A673 (cell line): ENCODE results near the gene PPP2R3B. TPM values are rescaled to one million over a fixed set of nuclear protein-coding genes. Genes with fewer than 3 reads are reported as not detected.
"Not testable (repeated sequence)": the region's sequence is repeated elsewhere in the genome, so short reads cannot be mapped to it uniquely, and the experiment has no call there.

Source experiments
- BruUV-seq: library from RNA; stranded (reverse); fragments of 400-500 nt; replicated peaks from 2 replicates; lab custom pipeline; 2021; lab: Mats Ljungman, UMichigan
- CTCF ChIA-PET: fragments of 300-600 bp; sonication (Branson Sonifier 250); formaldehyde crosslinking; loops from one replicate; lab custom pipeline; 2022; ENCODE audit warnings: antibody characterized with exemption; lab: Charles Lee
- POLR2A ChIA-PET: fragments of 300-600 bp; sonication (Branson Sonifier 250); formaldehyde crosslinking; loops from one replicate; lab custom pipeline; 2022; ENCODE audit warnings: antibody characterized with exemption; ENCODE audit not compliant: low non-redundant PET; lab: Charles Lee
- DNase-seq: peaks from one replicate; pipeline ENCODE4 v3.0.0-alpha.2; 2015; ENCODE audit warnings: low spot score
- H3K27ac ChIP-seq: fragments of 200-600 bp; sonication (generic); 2 replicates; pipeline ENCODE4 v1.5.1; 2016; ENCODE audit warnings: mixed run types, low read depth, mild to moderate bottlenecking, mixed read lengths, antibody characterized with exemption, low read length; ENCODE audit not compliant: poor library complexity, severe bottlenecking
- H3K27me3 ChIP-seq: fragments of 200-600 bp; sonication (generic); replicated peaks from 2 replicates; pipeline ENCODE4 v1.6.1; 2017; ENCODE audit warnings: mixed run types, low read depth, mild to moderate bottlenecking, mixed read lengths, antibody characterized with exemption, low read length; ENCODE audit not compliant: insufficient read depth, poor library complexity
- H3K36me3 ChIP-seq: fragments of 200-600 bp; sonication (generic); 2 replicates; pipeline ENCODE4 v1.6.1; 2016; ENCODE audit warnings: mixed run types, mild to moderate bottlenecking, mixed read lengths, antibody characterized with exemption, low read length; ENCODE audit not compliant: insufficient read depth, poor library complexity, severe bottlenecking
- H3K4me1 ChIP-seq: fragments of 200-600 bp; sonication (generic); 2 replicates; pipeline ENCODE4 v1.6.1; 2017; ENCODE audit warnings: mixed run types, mild to moderate bottlenecking, mixed read lengths, antibody characterized with exemption, low read length; ENCODE audit not compliant: insufficient read depth, poor library complexity, severe bottlenecking
- H3K4me3 ChIP-seq: fragments of 200-600 bp; sonication (generic); 2 replicates; pipeline ENCODE4 v1.5.1; 2016; ENCODE audit warnings: low read depth, mixed run types, mild to moderate bottlenecking, mixed read lengths, low read length; ENCODE audit not compliant: poor library complexity, severe bottlenecking
- H3K9me3 ChIP-seq: fragments of 200-600 bp; sonication (generic); 2 replicates; pipeline ENCODE4 v1.6.1; 2016; ENCODE audit warnings: mixed run types, low read depth, mild to moderate bottlenecking, mixed read lengths, antibody characterized with exemption, low read length; ENCODE audit not compliant: poor library complexity, severe bottlenecking
- CTCF ChIP-seq: fragments of 300-800, 200-600 bp; sonication (generic); conservative IDR thresholded peaks from 2 replicates; pipeline ENCODE4 v1.5.1; 2017; ENCODE audit warnings: low read depth, mild to moderate bottlenecking, antibody characterized with exemption, low read length, moderate library complexity, mixed read lengths
- EZH2 ChIP-seq: fragments of 200-600 bp; sonication (generic); IDR thresholded peaks from 2 replicates; pipeline ENCODE4 v1.6.1; 2017; ENCODE audit warnings: borderline replicate concordance, low read depth, mild to moderate bottlenecking, mixed read lengths, antibody characterized with exemption, low read length; ENCODE audit not compliant: poor library complexity, severe bottlenecking
- intact Hi-C: fragments of 100-400 bp; cut with micrococcal nuclease; formaldehyde crosslinking; loops from one replicate; pipeline ENCODE4 v1.10.0; 2022; ENCODE audit not compliant: unreplicated experiment
- total RNA-seq: library from RNA; stranded (reverse); gene quantifications from 2 replicates; pipeline ENCODE4 v1.2.3, GENCODE V29; 2021

The PPP2R3B gene
- total RNA-seq, 1 experiment from 2014 or later = 43.6 TPM

GRCh38 chrX:324664-325063, 62.0 kb downstream of the PPP2R3B start:
- BruUV-seq, H3K27ac ChIP-seq, POLR2A ChIA-PET, H3K9me3 ChIP-seq, CTCF ChIA-PET, H3K4me3 ChIP-seq, intact Hi-C loops, H3K27me3 ChIP-seq, H3K36me3 ChIP-seq, H3K4me1 ChIP-seq: not testable (repeated sequence)
- TF ChIP-seq CTCF = peak; percentile 35; the same call in 1 of the 2 replicates
- DNase-seq = peak; percentile 62

GRCh38 chrX:323721-324628, 62.7 kb downstream of the PPP2R3B start:
- POLR2A ChIA-PET = no interaction called here
- peak; percentile 83 for DNase-seq

GRCh38 chrX:320126-320783, 66.5 kb downstream of the PPP2R3B start:
- Histone ChIP-seq H3K36me3 (peaks cover 10% of the 10 kb centered on the region), H3K4me3 (peak overlapping the region; percentile 98), H3K4me1 (no peaks in the 10 kb centered on the region), H3K9me3 (no peaks in the 10 kb centered on the region), H3K27me3 (no peaks in the 10 kb centered on the region), H3K27ac (peak overlapping the region; percentile 99)
- POLR2A ChIA-PET = no interaction called here
- DNase-seq = no peak
- intact Hi-C loops = no loop called here
- CTCF ChIA-PET = no interaction called here
- TF ChIP-seq EZH2 = no peak
- TF ChIP-seq CTCF = no peak
- no TSS peak for BruUV-seq

More at GRCh38 chrX:323721-324628, 62.7 kb downstream of the PPP2R3B start:
- TF ChIP-seq CTCF = peak; percentile 60
- no peak for TF ChIP-seq EZH2
- H3K27ac ChIP-seq = no peak overlapping the region
- intact Hi-C loops = no loop called here
- H3K27me3 ChIP-seq = no peaks in the 10 kb centered on the region
- H3K4me1 ChIP-seq = no peaks in the 10 kb centered on the region
- CTCF ChIA-PET = no interaction called here
- no peaks in the 10 kb centered on the region for H3K9me3 ChIP-seq
- H3K36me3 ChIP-seq = no peaks in the 10 kb centered on the region
- no peak overlapping the region for H3K4me3 ChIP-seq
- BruUV-seq = no TSS peak
